HepG2 (cell line): Measurements from ENCODE around the gene CAMK2A. TPM values are rescaled to one million over a fixed set of nuclear protein-coding genes. Genes with fewer than 3 reads are reported as not detected.

Experiments
- ATAC-seq: fragments of 200-7000 bp; cut with Tn5 transposase; 3 replicates; pipeline ENCODE4 v1.9.1; 2020; ENCODE audit warnings: mild to moderate bottlenecking, moderate library complexity
- BruUV-seq: library from RNA; stranded (reverse); fragments of 400-500 nt; replicated peaks from 2 replicates; lab custom pipeline; 2021; lab: Mats Ljungman, UMichigan
- CTCF ChIA-PET: fragments of 300-600 bp; formaldehyde crosslinking; extraction: SDS; loops from one replicate; lab custom pipeline; 2021; ENCODE audit warnings: low total read pairs, inconsistent platforms, low intra/inter-chr PET ratio; lab: Yijun Ruan, JAX
- POLR2A ChIA-PET: fragments of 350-600 bp; sonication (Branson Sonifier 250); formaldehyde crosslinking; loops from one replicate; lab custom pipeline; 2020; ENCODE audit warnings: antibody characterized with exemption, inconsistent platforms; lab: Yijun Ruan, JAX
- DNase-seq: peaks from one replicate; pipeline ENCODE4 v3.0.0-alpha.2; 2015; ENCODE audit warnings: low spot score
- FAIRE-seq: peaks from 3 replicates; lab custom pipeline; 2011; peaks lifted over from hg19 to GRCh38; lab: Jason Lieb, UNC
- H2AFZ ChIP-seq: one replicate; pipeline ENCODE4 v1.6.1; 2011; ENCODE audit warnings: low read length, inconsistent platforms
- H3K27ac ChIP-seq: fragments of 300-600 bp; 3 replicates; pipeline ENCODE4 v1.8.0; 2011; ENCODE audit warnings: mixed run types, mild to moderate bottlenecking, mixed read lengths, low read length, inconsistent platforms; ENCODE audit not compliant: insufficient read depth; ENCODE audit errors: extremely low read length
- H3K27me3 ChIP-seq, 2 experiments: fragments of 200-600 bp in 1 of 2; 2 replicates in 1 of 2; 3 replicates in 1 of 2; pipeline versions ENCODE4 v1.6.0 to v1.8.0; 2011; ENCODE audit warnings: low read length in 2 of 2, mild to moderate bottlenecking in 2 of 2, moderate library complexity in 2 of 2, inconsistent platforms in 1 of 2; ENCODE audit not compliant: insufficient read depth in 2 of 2, control insufficient read depth in 1 of 2
- H3K36me3 ChIP-seq, 2 experiments: fragments of 200-600 bp in 1 of 2; replicated peaks in 1 of 2; 2 replicates in 1 of 2; 3 replicates in 1 of 2; pipeline versions ENCODE4 v1.5.1 to v1.8.0; 2011; ENCODE audit warnings: low read length in 2 of 2, inconsistent platforms in 1 of 2; ENCODE audit not compliant: insufficient read depth in 2 of 2, control insufficient read depth in 1 of 2
- H3K4me1 ChIP-seq: 2 replicates; pipeline ENCODE4 v1.5.1; 2012; ENCODE audit warnings: low read length, inconsistent platforms; ENCODE audit not compliant: insufficient read depth
- H3K4me2 ChIP-seq: 2 replicates; pipeline ENCODE4 v1.6.0; 2011; ENCODE audit warnings: low read depth, low read length, inconsistent platforms
- H3K4me3 ChIP-seq, 3 experiments: fragments of 200-600 bp in 1 of 3; sonication (generic), shearing (Covaris generic) in 1 of 3; replicated peaks in 1 of 3; 2 replicates each; pipeline ENCODE4 v1.5.1; 2011 to 2016; ENCODE audit warnings: low read length in 3 of 3, inconsistent platforms in 2 of 3, low read depth in 2 of 3, mild to moderate bottlenecking in 2 of 3, control low read depth in 1 of 3, mixed read lengths in 1 of 3; ENCODE audit not compliant: insufficient read depth in 1 of 3
- H3K79me2 ChIP-seq: one replicate; pipeline ENCODE4 v1.6.1; 2011; ENCODE audit warnings: low read length, inconsistent platforms; ENCODE audit not compliant: insufficient read depth
- H3K9ac ChIP-seq: 2 replicates; pipeline ENCODE4 v1.6.0; 2011; ENCODE audit warnings: mild to moderate bottlenecking, low read depth, low read length, inconsistent platforms; ENCODE audit not compliant: insufficient read depth
- H3K9me3 ChIP-seq: 2 replicates; pipeline ENCODE4 v1.5.1; 2012; ENCODE audit warnings: mild to moderate bottlenecking, low read length
- H4K20me1 ChIP-seq: 2 replicates; pipeline ENCODE4 v1.6.0; 2011; ENCODE audit warnings: inconsistent platforms, mild to moderate bottlenecking, low read length, moderate library complexity; ENCODE audit not compliant: insufficient read depth
- ARID2 ChIP-seq: sonication (generic); formaldehyde crosslinking; IDR thresholded peaks from 2 replicates; pipeline ENCODE4 v1.8.1; 2022; ENCODE audit warnings: mild to moderate bottlenecking, missing genetic modification reagents, borderline replicate concordance
- CTCF ChIP-seq: sonication (generic); formaldehyde crosslinking; IDR thresholded peaks from 2 replicates; pipeline ENCODE4 v1.5.0; 2020; ENCODE audit warnings: mild to moderate bottlenecking, missing genetic modification reagents, moderate library complexity
- HNRNPK ChIP-seq: fragments of 200-400 bp; formaldehyde crosslinking; IDR thresholded peaks from 2 replicates; pipeline ENCODE4 v1.6.1; 2018; ENCODE audit warnings: low read length, low read depth, moderate library complexity, mild to moderate bottlenecking; ENCODE audit not compliant: poor library complexity, severe bottlenecking
- JUNB ChIP-seq: sonication (generic); formaldehyde crosslinking; IDR thresholded peaks from 2 replicates; pipeline ENCODE4 v1.8.0; 2022; ENCODE audit warnings: missing genetic modification reagents, mild to moderate bottlenecking, borderline replicate concordance
- KAT7 ChIP-seq: IDR thresholded peaks from 2 replicates; pipeline ENCODE4 v1.6.1; 2018; ENCODE audit warnings: borderline replicate concordance, missing compliant biosample characterization
- MLLT10 ChIP-seq: sonication (generic); formaldehyde crosslinking; IDR thresholded peaks from 2 replicates; pipeline ENCODE4 v1.4.0; 2020; ENCODE audit warnings: missing genetic modification reagents
- MTA3 ChIP-seq: sonication (generic); formaldehyde crosslinking; IDR thresholded peaks from 2 replicates; pipeline ENCODE4 v1.4.0; 2020; ENCODE audit warnings: missing genetic modification reagents
- NONO ChIP-seq, 2 experiments: fragments of 450-650 bp in 1 of 2; sonication (generic) in 1 of 2; formaldehyde crosslinking in 1 of 2; IDR thresholded peaks in 1 of 2; conservative IDR thresholded peaks in 1 of 2; 2 replicates each; pipeline versions ENCODE4 v1.6.1 to v1.8.0; 2017 to 2022; ENCODE audit warnings: mild to moderate bottlenecking in 1 of 2, missing genetic modification reagents in 1 of 2, moderate library complexity in 1 of 2
- RARA ChIP-seq: IDR thresholded peaks from 2 replicates; pipeline ENCODE4 v1.6.1; 2016; ENCODE audit warnings: missing genetic modification reagents, missing compliant biosample characterization
- ZNF143 ChIP-seq: sonication (generic); formaldehyde crosslinking; IDR thresholded peaks from 2 replicates; pipeline ENCODE4 v1.4.0; 2020; ENCODE audit warnings: missing genetic modification reagents
- ZNF569 ChIP-seq: sonication (generic); formaldehyde crosslinking; IDR thresholded peaks from 2 replicates; pipeline ENCODE4 v1.5.0; 2020; ENCODE audit warnings: mild to moderate bottlenecking, missing genetic modification reagents, moderate library complexity, borderline replicate concordance
- ZSCAN9 ChIP-seq: IDR thresholded peaks from 2 replicates; pipeline ENCODE4 v1.6.1; 2016; ENCODE audit warnings: borderline replicate concordance
- WGBS: methylation state at CpG from one replicate; pipeline ENCODE4 v1.1.6; 2017; ENCODE audit warnings: low lambda C conversion rate; 5-methylcytosine and 5-hydroxymethylcytosine counted together
- in situ Hi-C: cut with HindIII; loops from 2 replicates; pipeline ENCODE4 v1.10.0; 2017; ENCODE audit warnings: low pct_unique_long_range_greater_than_20kb; ENCODE audit not compliant: extremely low pct_ligation_motif_present
- intact Hi-C: fragments of 100-400 bp; cut with micrococcal nuclease; formaldehyde crosslinking; loops from one replicate; pipeline ENCODE4 v1.10.0; 2022; ENCODE audit not compliant: unreplicated experiment
- polyA plus RNA-seq, 8 experiments: library from polyadenylated mRNA; depleted of rRNA in 3 of 8; stranded (reverse) in 7 of 8; unstranded in 1 of 8; fragments of >200 nt; fragmentation: Illumina TruSeq in 4 of 8; extraction: Trizol in 4 of 8; gene quantifications; 2 replicates each; pipeline versions ENCODE4 v1.2.1 to v1.2.3, GENCODE V29; 2011 to 2016; ENCODE audit warnings: low read depth in 4 of 8, missing spikeins in 1 of 8, mixed read lengths in 1 of 8; ENCODE audit not compliant: insufficient read depth in 1 of 8
- total RNA-seq, 5 experiments: library from RNA; depleted of rRNA; stranded (reverse); fragments of >200 nt; fragmentation: Illumina TruSeq; extraction: Trizol; gene quantifications; 2 replicates each; pipeline ENCODE4 v1.2.3, GENCODE V29; 2016; ENCODE audit warnings: low read depth in 1 of 5
- TF ChIP-seq, protein P1 (sequence below): sonication (generic); formaldehyde crosslinking; IDR thresholded peaks from 2 replicates; pipeline ENCODE4 v1.4.0; 2020; ENCODE audit warnings: missing genetic modification reagents, mild to moderate bottlenecking, borderline replicate concordance

Gene CAMK2A
- total and polyA plus RNA-seq, 2 of the 13 experiments (the other 11 are each of a cell fraction or from before 2014, with no cell fraction given) = 0.11 TPM; not detected in 1

DNA sequence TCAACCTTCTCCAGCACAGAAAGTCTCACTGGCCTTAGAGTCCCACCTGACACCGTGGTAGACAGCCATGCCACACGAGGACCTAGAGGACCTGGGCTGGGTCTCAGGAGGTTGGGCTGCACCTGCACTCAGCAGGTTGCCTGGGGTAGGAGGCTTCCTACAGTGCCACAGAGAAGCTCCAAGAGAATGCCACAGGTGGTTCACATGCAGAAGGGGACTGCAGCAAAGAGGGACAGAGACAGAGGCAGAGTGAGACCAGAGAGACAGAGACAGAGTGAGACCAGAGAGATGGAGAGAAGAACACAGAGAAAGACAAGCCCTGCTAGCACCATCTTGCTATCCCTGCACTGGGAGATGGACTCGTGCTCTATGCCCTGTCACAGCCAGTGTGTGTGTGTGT is 5.7 kb downstream of the CAMK2A start (continued):
- no peak for TF ChIP-seq ZNF143 (CRISPR knock-in tag)
- no peak for TF ChIP-seq MTA3 (CRISPR knock-in tag)
- TF ChIP-seq JUNB (CRISPR knock-in tag) = no peak
- no peak for TF ChIP-seq RARA

DNA sequence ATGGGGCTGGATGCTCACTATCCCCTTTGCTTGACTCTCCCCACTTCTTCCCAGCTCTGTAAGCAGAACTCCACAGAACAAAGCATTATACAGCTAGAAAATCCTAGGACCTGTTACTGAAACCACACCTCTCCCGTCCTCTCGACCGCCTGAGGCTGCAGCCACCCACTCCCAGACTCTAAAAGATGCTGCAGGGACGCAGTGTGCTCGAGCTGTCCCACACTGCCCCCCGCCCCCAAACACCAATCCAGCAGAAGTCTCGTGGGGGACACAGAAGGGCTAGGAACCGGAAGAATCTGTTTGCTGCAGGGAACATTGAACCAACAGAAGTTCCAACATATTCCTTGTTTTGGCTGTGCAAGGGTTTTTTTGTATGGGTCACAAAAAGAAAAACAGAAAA is 7.6 kb downstream of the CAMK2A start:
- Histone ChIP-seq H3K9ac (no peak overlapping the region), H3K4me2 (no peak overlapping the region), H3K27me3 (peaks cover 5 to 74% of the 10 kb centered on the region in 2 experiments; a peak in 4 of 5 replicates), H2AFZ (no peak overlapping the region), H3K36me3 (no peaks in the 10 kb centered on the region), H3K79me2 (no peaks in the 10 kb centered on the region)
- ChIA-PET POLR2A (no interaction called here), CTCF (no interaction called here)
- in situ Hi-C loops = no loop called here
- BruUV-seq = no TSS peak
- intact Hi-C loops = no loop called here
- FAIRE-seq = no peak
- ATAC-seq = no peak
- DNase-seq = no peak
- TF ChIP-seq KAT7 (no peak), HNRNPK (no peak), MLLT10 (CRISPR knock-in tag) (no peak), CTCF (CRISPR knock-in tag) (no peak), NONO (IDR thresholded peaks at IDR 0.05) (no peak), NONO (CRISPR knock-in tag; conservative IDR thresholded peaks at IDR 0.05) (no peak), ZSCAN9 (CRISPR knock-in tag) (no peak), ZNF569 (no peak), ARID2 (CRISPR knock-in tag) (no peak)
- TF ChIP-seq, protein P1, sequence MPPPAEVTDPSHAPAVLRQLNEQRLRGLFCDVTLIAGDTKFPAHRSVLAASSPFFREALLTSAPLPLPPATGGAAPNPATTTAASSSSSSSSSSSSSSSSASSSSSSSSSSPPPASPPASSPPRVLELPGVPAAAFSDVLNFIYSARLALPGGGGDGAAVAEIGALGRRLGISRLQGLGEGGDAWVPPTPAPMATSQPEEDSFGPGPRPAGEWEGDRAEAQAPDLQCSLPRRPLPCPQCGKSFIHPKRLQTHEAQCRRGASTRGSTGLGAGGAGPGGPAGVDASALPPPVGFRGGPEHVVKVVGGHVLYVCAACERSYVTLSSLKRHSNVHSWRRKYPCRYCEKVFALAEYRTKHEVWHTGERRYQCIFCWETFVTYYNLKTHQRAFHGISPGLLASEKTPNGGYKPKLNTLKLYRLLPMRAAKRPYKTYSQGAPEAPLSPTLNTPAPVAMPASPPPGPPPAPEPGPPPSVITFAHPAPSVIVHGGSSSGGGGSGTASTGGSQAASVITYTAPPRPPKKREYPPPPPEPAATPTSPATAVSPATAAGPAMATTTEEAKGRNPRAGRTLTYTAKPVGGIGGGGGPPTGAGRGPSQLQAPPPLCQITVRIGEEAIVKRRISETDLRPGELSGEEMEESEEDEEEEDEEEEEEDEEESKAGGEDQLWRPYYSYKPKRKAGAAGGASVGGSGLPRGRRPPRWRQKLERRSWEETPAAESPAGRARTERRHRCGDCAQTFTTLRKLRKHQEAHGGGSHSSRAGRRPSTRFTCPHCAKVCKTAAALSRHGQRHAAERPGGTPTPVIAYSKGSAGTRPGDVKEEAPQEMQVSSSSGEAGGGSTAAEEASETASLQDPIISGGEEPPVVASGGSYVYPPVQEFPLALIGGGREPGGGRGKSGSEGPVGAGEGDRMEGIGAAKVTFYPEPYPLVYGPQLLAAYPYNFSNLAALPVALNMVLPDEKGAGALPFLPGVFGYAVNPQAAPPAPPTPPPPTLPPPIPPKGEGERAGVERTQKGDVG (CRISPR knock-in tag) = no peak
- TF ChIP-seq, all 625 proteins: peak for 0
- H3K4me1 ChIP-seq = peaks cover 7% of the 10 kb centered on the region; the same call in 1 of the 2 replicates
- H3K9me3 ChIP-seq = no peaks in the 10 kb centered on the region
- no peaks in the 10 kb centered on the region for H4K20me1 ChIP-seq
- 5% methylated on average over 8 of the region's 8 CpGs for WGBS
- H3K27ac ChIP-seq = no peak overlapping the region
- H3K4me3 ChIP-seq = no peak overlapping the region
